Body of pancreas (tissue), 4 donors: ENCODE data around the gene IL1RL2.

ENCODE experiments used
- CTCF ChIP-seq, 7 experiments: fragments of 450-650 bp in 4 of 7; fragments of 200-600 bp in 3 of 7; sonication (generic) in 3 of 7; IDR thresholded peaks; one replicate each; pipeline ENCODE4 v1.5.1; 2016 to 2019; ENCODE audit warnings: antibody characterized with exemption in 7 of 7
- POLR2A ChIP-seq, 3 donors: fragments of 450-650 bp; IDR thresholded peaks; one replicate each; pipeline ENCODE4 v1.6.1; 2016; ENCODE audit warnings: antibody characterized with exemption in 3 of 3, mild to moderate bottlenecking in 2 of 3

GRCh38 chr2:102181376-102181775 is 5.4 kb upstream of the IL1RL2 start:
- TF ChIP-seq CTCF (IDR thresholded peaks at IDR 0.05) (no peak), POLR2A (IDR thresholded peaks at IDR 0.05) (no peak)
